ENCODE data around the gene NCOR1. TPM values are rescaled to one million over a fixed set of nuclear protein-coding genes. Genes with fewer than 3 reads are reported as not detected.

The NCOR1 gene
- total RNA-seq, 1 donor from 2014 or later, result 129 TPM

- Mint-ChIP-seq H3K27me3 (ENCODE audit: low read depth) (no peaks in the 10 kb centered on the region), H3K4me1 (no peaks in the 10 kb centered on the region), H3K4me3 (no peak overlapping the region), H3K27ac (ENCODE audit: unreplicated experiment) (peak overlapping the region; percentile 3), H3K9me3 (peaks cover 2% of the 10 kb centered on the region), H3K36me3 (ENCODE audit: low read depth) (peaks cover 36% of the 10 kb centered on the region)
- DNase-seq (ENCODE audit: low read depth, low spot score), result no peak
- TF ChIP-seq CTCF (conservative IDR thresholded peaks at IDR 0.05), result no peak
These were observed 177.7 kb downstream of the NCOR1 start for GRCh38 chr17:16037636-16038035.

- DNase-seq (ENCODE audit: low read depth, low spot score), result no peak
- H3K27ac Mint-ChIP-seq (ENCODE audit: unreplicated experiment), result no peak overlapping the region
These were observed 179.1 kb downstream of the NCOR1 start for GRCh38 chr17:16036261-16036660.

GRCh38 chr17:16033729-16034349 is 181.5 kb downstream of the NCOR1 start:
- no peak overlapping the region for H3K4me3 Mint-ChIP-seq
- no peak for DNase-seq (ENCODE audit: low read depth, low spot score)
- no peaks in the 10 kb centered on the region for H3K27me3 Mint-ChIP-seq (ENCODE audit: low read depth)
- peaks cover 37% of the 10 kb centered on the region for H3K36me3 Mint-ChIP-seq (ENCODE audit: low read depth)
- no peak for TF ChIP-seq CTCF (conservative IDR thresholded peaks at IDR 0.05)
- H3K4me1 Mint-ChIP-seq, result no peaks in the 10 kb centered on the region
- H3K9me3 Mint-ChIP-seq, result peaks cover 2% of the 10 kb centered on the region
- H3K27ac Mint-ChIP-seq (ENCODE audit: unreplicated experiment), result peak overlapping the region; percentile 64

More at GRCh38 chr17:16036261-16036660, 179.1 kb downstream of the NCOR1 start:
- H3K27me3 Mint-ChIP-seq (ENCODE audit: low read depth), result no peaks in the 10 kb centered on the region
- no peaks in the 10 kb centered on the region for H3K4me1 Mint-ChIP-seq
- H3K36me3 Mint-ChIP-seq (ENCODE audit: low read depth), result peaks cover 39% of the 10 kb centered on the region
- no peak overlapping the region for H3K4me3 Mint-ChIP-seq
- peaks cover 2% of the 10 kb centered on the region for H3K9me3 Mint-ChIP-seq
- TF ChIP-seq CTCF (conservative IDR thresholded peaks at IDR 0.05), result no peak

- no peak for DNase-seq (ENCODE audit: low read depth, low spot score)
- Mint-ChIP-seq H3K4me3 (no peak overlapping the region), H3K36me3 (ENCODE audit: low read depth) (peaks cover 34% of the 10 kb centered on the region), H3K27me3 (ENCODE audit: low read depth) (no peaks in the 10 kb centered on the region), H3K27ac (ENCODE audit: unreplicated experiment) (peak overlapping the region; percentile 47), H3K4me1 (no peaks in the 10 kb centered on the region), H3K9me3 (no peaks in the 10 kb centered on the region)
- TF ChIP-seq CTCF (conservative IDR thresholded peaks at IDR 0.05), result no peak
These were observed 187.4 kb downstream of the NCOR1 start for GRCh38 chr17:16027708-16028584.

GRCh38 chr17:16026895-16027294 is 188.4 kb downstream of the NCOR1 start:
- H3K9me3 Mint-ChIP-seq, result no peaks in the 10 kb centered on the region
- H3K27ac Mint-ChIP-seq (ENCODE audit: unreplicated experiment), result no peak overlapping the region
- no peaks in the 10 kb centered on the region for H3K4me1 Mint-ChIP-seq
- DNase-seq (ENCODE audit: low read depth, low spot score), result no peak
- no peak for TF ChIP-seq CTCF (conservative IDR thresholded peaks at IDR 0.05)
- no peaks in the 10 kb centered on the region for H3K27me3 Mint-ChIP-seq (ENCODE audit: low read depth)
- no peak overlapping the region for H3K4me3 Mint-ChIP-seq
- H3K36me3 Mint-ChIP-seq (ENCODE audit: low read depth), result peaks cover 26% of the 10 kb centered on the region

All from neural crest cell (in vitro differentiated cells).